Dermis microvascular lymphatic vessel endothelial cell (primary cell): ENCODE measurements around the gene RAD23B. TPM values are rescaled to one million over a fixed set of nuclear protein-coding genes. Genes with fewer than 3 reads are reported as not detected.

Experiments
- DNase-seq, 2 donors: peaks; one replicate each; pipeline versions ENCODE4 v3.0.0 to v3.0.0-alpha.2; 2010; ENCODE audit warnings: low read depth in 2 of 2
- total RNA-seq: library from RNA; depleted of rRNA; stranded (reverse); fragments of >200 nt; gene quantifications from 2 replicates; pipeline ENCODE4 v1.2.1, GENCODE V29; 2014

The RAD23B gene
- total RNA-seq, 1 donor from 2014 or later = 72.8 TPM

DNA sequence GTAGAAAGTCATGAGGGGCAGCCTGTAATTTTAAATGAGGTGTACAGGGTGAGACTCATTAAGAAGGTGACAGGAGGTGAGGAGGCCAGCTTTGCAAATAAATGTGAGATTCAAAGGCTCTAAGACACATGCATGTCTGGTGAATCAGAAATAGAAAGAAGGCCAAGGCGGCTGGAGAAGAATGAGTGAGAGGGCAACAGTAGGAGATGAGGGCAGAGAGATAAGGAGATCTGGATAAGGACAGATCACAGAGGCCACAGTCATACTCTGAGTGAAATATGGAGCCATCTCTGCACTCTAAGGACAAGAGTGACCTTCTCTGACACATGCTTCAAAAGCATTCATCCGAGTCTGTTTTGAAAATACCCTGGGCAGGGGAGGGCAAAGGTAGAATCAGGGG lies 90.7 kb downstream of the RAD23B start:
- DNase-seq = no peak

- no peak for DNase-seq
These were observed 91.9 kb downstream of the RAD23B start for GRCh38 chr9:107375001-107375400.

DNA sequence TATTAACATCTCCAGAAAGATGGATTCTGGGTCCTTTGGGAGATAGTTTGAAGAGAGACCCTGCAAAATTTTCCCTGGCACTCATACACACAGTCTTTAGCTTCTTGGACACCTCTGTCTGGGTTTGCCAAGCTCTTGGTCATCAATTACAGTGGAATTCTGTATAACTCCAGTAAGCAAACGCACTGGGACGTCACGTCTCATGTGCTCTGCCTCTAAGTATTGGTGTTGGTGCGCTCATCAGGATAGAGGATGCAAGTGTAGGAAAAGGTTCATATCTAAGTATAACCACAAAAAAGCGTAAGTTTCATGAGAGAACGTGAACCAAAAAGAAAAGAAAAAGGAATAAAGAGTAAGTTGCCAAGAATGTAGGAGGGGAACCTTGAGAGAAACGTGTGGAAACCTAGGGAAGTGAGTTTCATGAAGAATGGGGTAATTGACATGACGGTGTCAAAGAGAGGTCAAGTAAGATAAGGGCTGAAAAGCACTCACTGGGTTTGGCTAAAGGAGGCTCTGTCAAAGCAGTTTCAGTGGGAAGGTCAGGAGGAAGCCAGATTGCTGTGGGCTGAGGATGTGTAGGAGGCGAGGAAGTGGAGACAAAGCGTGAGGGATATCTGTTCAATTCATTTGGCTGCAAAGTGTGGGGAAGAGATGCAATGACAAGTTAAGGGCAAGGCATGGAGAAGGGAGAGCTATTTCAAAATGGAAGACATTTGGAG lies 92.7 kb downstream of the RAD23B start:
- no peak for DNase-seq

- no peak for DNase-seq
These were observed 94.9 kb downstream of the RAD23B start for GRCh38 chr9:107378006-107378405.

Other genes with a start within 250 kb of the RAD23B start
- 0.77 and 3.7 TPM in 2 replicates for gene KLF4, start 206.5 kb downstream of the RAD23B start, total RNA-seq